Measurements from ENCODE around the gene MGAT4B.

DNA sequence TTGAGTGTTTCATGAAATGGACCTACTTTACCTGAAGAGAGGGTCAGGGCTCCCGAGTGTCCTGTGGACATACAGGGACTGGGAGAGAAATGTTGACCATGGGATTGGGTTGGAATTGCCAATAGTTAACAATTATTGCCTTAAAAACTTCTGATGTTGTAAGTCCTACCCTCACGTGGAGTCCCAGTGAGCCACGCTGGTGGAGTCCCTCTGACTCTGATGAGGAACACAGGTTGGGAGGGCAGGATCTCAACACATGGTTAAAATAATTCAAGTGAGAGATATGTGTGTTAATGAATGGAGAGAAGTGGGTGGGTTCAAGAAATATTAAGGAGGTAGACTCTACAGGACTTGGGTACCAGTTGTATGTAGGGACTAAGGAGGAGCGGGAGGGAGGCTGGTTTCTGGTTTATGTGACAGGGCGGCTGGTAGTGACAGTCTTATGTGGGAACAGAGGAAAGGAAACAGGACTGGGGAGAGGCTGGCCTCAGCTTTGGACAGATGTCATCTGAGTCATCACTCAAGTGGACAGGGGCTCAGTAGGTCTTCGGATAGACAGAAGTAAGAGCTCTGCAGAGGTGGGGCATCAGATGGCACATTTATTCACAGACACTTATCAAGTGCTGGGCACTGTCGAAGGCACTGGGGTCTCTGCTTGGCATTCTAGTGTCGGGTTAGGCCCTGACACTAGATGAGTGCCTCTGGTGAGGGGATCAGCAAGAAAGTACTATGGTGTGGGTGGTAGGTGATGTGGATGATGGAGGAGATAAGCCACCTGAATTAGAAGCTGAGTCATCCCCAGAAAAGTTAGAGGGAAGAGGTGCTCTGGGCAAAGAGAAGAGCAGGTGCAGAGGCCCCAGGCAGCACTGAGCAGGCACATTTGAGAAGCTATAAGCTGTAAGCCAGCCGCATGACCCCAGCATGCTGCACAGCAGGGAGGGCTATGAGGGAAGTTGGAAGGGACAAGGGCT lies 46.8 kb downstream of the MGAT4B start:
- TF ChIP-seq, protein P1, sequence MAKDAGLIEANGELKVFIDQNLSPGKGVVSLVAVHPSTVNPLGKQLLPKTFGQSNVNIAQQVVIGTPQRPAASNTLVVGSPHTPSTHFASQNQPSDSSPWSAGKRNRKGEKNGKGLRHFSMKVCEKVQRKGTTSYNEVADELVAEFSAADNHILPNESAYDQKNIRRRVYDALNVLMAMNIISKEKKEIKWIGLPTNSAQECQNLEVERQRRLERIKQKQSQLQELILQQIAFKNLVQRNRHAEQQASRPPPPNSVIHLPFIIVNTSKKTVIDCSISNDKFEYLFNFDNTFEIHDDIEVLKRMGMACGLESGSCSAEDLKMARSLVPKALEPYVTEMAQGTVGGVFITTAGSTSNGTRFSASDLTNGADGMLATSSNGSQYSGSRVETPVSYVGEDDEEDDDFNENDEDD (CRISPR knock-in tag; IDR thresholded peaks at IDR 0.05; ENCODE audit: borderline replicate concordance): no peak
- no peak for TF ChIP-seq TBP (CRISPR knock-in tag; IDR thresholded peaks at IDR 0.05)
- TF ChIP-seq, protein P2, sequence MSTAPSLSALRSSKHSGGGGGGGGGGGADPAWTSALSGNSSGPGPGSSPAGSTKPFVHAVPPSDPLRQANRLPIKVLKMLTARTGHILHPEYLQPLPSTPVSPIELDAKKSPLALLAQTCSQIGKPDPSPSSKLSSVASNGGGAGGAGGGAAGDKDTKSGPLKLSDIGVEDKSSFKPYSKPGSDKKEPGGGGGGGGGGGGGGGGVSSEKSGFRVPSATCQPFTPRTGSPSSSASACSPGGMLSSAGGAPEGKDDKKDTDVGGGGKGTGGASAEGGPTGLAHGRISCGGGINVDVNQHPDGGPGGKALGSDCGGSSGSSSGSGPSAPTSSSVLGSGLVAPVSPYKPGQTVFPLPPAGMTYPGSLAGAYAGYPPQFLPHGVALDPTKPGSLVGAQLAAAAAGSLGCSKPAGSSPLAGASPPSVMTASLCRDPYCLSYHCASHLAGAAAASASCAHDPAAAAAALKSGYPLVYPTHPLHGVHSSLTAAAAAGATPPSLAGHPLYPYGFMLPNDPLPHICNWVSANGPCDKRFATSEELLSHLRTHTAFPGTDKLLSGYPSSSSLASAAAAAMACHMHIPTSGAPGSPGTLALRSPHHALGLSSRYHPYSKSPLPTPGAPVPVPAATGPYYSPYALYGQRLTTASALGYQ (CRISPR knock-in tag; IDR thresholded peaks at IDR 0.05): no peak
- TF ChIP-seq ZNF274 (CRISPR knock-in tag; IDR thresholded peaks at IDR 0.05): no peak
- TF ChIP-seq, protein P3, sequence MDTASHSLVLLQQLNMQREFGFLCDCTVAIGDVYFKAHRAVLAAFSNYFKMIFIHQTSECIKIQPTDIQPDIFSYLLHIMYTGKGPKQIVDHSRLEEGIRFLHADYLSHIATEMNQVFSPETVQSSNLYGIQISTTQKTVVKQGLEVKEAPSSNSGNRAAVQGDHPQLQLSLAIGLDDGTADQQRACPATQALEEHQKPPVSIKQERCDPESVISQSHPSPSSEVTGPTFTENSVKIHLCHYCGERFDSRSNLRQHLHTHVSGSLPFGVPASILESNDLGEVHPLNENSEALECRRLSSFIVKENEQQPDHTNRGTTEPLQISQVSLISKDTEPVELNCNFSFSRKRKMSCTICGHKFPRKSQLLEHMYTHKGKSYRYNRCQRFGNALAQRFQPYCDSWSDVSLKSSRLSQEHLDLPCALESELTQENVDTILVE (CRISPR knock-in tag; IDR thresholded peaks at IDR 0.05): no peak
- TF ChIP-seq AGO2 (optimal IDR thresholded peaks at IDR 0.05; ENCODE audit: low read depth, low read length): no peak

All from HepG2 (cell line).